Neural cell (in vitro differentiated cells): Measurements from ENCODE around the gene CCDC40. TPM values are rescaled to one million over a fixed set of nuclear protein-coding genes. Genes with fewer than 3 reads are reported as not detected.

Source experiments
- H2AFZ ChIP-seq: fragments of 200-600, 300-800 bp; sonication (generic), shearing (Covaris generic); 2 replicates; pipeline ENCODE4 v1.6.0; 2014; ENCODE audit warnings: low read depth, mild to moderate bottlenecking, antibody characterized with exemption, low read length, moderate library complexity
- H3F3A ChIP-seq: fragments of 200-600 bp; shearing (Covaris generic); 2 replicates; pipeline ENCODE4 v1.6.1; 2016; ENCODE audit warnings: mild to moderate bottlenecking, moderate library complexity, mixed read lengths, antibody characterized with exemption, low read length; ENCODE audit not compliant: insufficient read depth, poor library complexity, severe bottlenecking
- H3K27ac ChIP-seq: fragments of 200-600, 300-800 bp; sonication (generic), shearing (Covaris generic); 2 replicates; pipeline ENCODE4 v1.5.1; 2014; ENCODE audit warnings: mild to moderate bottlenecking, low read length, moderate library complexity
- H3K27me3 ChIP-seq: fragments of 300-800, 200-600 bp; sonication (generic), shearing (Covaris generic); 2 replicates; pipeline ENCODE4 v1.6.0; 2014; ENCODE audit warnings: mild to moderate bottlenecking, low read depth, low read length, moderate library complexity; ENCODE audit not compliant: insufficient read depth
- H3K36me3 ChIP-seq: fragments of 300-800, 200-600 bp; sonication (generic), shearing (Covaris generic); 2 replicates; pipeline ENCODE4 v1.5.1; 2014; ENCODE audit warnings: mild to moderate bottlenecking, antibody characterized with exemption, low read length, moderate library complexity; ENCODE audit not compliant: insufficient read depth
- H3K4me2 ChIP-seq: fragments of 300-800, 200-600 bp; sonication (generic), shearing (Covaris generic); 2 replicates; pipeline ENCODE4 v1.6.0; 2014; ENCODE audit warnings: mild to moderate bottlenecking, low read length
- H3K4me3 ChIP-seq: fragments of 300-800, 200-600 bp; sonication (generic), shearing (Covaris generic); 2 replicates; pipeline ENCODE4 v1.5.1; 2014; ENCODE audit warnings: mild to moderate bottlenecking, low read length, moderate library complexity
- H3K79me2 ChIP-seq: fragments of 200-600 bp; shearing (Covaris generic); replicated peaks from 2 replicates; pipeline ENCODE4 v1.6.0; 2014; ENCODE audit warnings: mild to moderate bottlenecking, low read length, moderate library complexity; ENCODE audit not compliant: insufficient read depth
- H3K9ac ChIP-seq: fragments of 300-800, 200-600 bp; sonication (generic), shearing (Covaris generic); 2 replicates; pipeline ENCODE4 v1.6.1; 2016; ENCODE audit warnings: mild to moderate bottlenecking, low read length, mixed read lengths
- H3K9me2 ChIP-seq: fragments of 200-600 bp; shearing (Covaris generic); 2 replicates; pipeline ENCODE4 v1.6.1; 2016; ENCODE audit warnings: mild to moderate bottlenecking, low read length, mixed read lengths; ENCODE audit not compliant: insufficient read depth
- H3K9me3 ChIP-seq: fragments of 200-600, 300-800 bp; sonication (generic), shearing (Covaris generic); 2 replicates; pipeline ENCODE4 v1.6.1; 2016; ENCODE audit warnings: mild to moderate bottlenecking, mixed run types, low read length, moderate library complexity, mixed read lengths
- H4K20me1 ChIP-seq: fragments of 200-600 bp; shearing (Covaris generic); 2 replicates; pipeline ENCODE4 v1.6.1; 2016; ENCODE audit warnings: mild to moderate bottlenecking, mixed run types; ENCODE audit not compliant: insufficient read depth
- EP300 ChIP-seq: fragments of 450-650 bp; conservative IDR thresholded peaks from 2 replicates; pipeline ENCODE4 v1.6.1; 2014; ENCODE audit warnings: antibody characterized with exemption, mild to moderate bottlenecking, moderate library complexity; ENCODE audit not compliant: poor library complexity, severe bottlenecking
- EZH2 ChIP-seq: fragments of 200-600, 300-800 bp; shearing (Covaris generic), sonication (generic); IDR thresholded peaks from 2 replicates; pipeline ENCODE4 v1.6.1; 2014; ENCODE audit warnings: antibody characterized with exemption, low read length, borderline replicate concordance, mild to moderate bottlenecking; ENCODE audit not compliant: insufficient read depth, poor library complexity, severe bottlenecking
- MXI1 ChIP-seq: fragments of 450-650 bp; conservative IDR thresholded peaks from 2 replicates; pipeline ENCODE4 v1.6.1; 2014; ENCODE audit warnings: antibody characterized with exemption, mild to moderate bottlenecking; ENCODE audit not compliant: poor library complexity, severe bottlenecking
- POLR2AphosphoS5 ChIP-seq: IDR thresholded peaks from 2 replicates; pipeline ENCODE4 v1.6.1; 2012
- RAD21 ChIP-seq: fragments of 450-650 bp; conservative IDR thresholded peaks from 2 replicates; pipeline ENCODE4 v1.6.1; 2014; ENCODE audit warnings: antibody characterized with exemption, mild to moderate bottlenecking, moderate library complexity
- SMC3 ChIP-seq: fragments of 450-650 bp; conservative IDR thresholded peaks from 2 replicates; pipeline ENCODE4 v1.6.1; 2014; ENCODE audit warnings: antibody characterized with exemption, mild to moderate bottlenecking, moderate library complexity; ENCODE audit not compliant: poor library complexity
- TAF1 ChIP-seq: IDR thresholded peaks from 2 replicates; pipeline ENCODE4 v1.6.1; 2012; ENCODE audit warnings: low read depth
- polyA plus RNA-seq: library from polyadenylated mRNA; depleted of rRNA; stranded (reverse); fragments of >200 nt; gene quantifications from 2 replicates; pipeline ENCODE4 v1.2.3, GENCODE V29; 2014
- small RNA-seq, 3 experiments: library from RNA; depleted of rRNA; stranded (forward); fragments of <200 nt; gene quantifications; one replicate each; pipeline ENCODE3, GENCODE V24; 2012
- TF ChIP-seq, protein P1 (sequence below): fragments of 450-650 bp; IDR thresholded peaks from 2 replicates; pipeline ENCODE4 v1.5.1; 2014; ENCODE audit warnings: antibody characterized with exemption, mild to moderate bottlenecking, moderate library complexity; ENCODE audit not compliant: poor library complexity, severe bottlenecking
- TF ChIP-seq, protein P2 (sequence below): IDR thresholded peaks from 2 replicates; pipeline ENCODE4 v1.6.1; 2012; ENCODE audit warnings: borderline replicate concordance

Gene CCDC40
- polyA plus RNA-seq, 1 donor from 2014 or later = 5.5 TPM

DNA sequence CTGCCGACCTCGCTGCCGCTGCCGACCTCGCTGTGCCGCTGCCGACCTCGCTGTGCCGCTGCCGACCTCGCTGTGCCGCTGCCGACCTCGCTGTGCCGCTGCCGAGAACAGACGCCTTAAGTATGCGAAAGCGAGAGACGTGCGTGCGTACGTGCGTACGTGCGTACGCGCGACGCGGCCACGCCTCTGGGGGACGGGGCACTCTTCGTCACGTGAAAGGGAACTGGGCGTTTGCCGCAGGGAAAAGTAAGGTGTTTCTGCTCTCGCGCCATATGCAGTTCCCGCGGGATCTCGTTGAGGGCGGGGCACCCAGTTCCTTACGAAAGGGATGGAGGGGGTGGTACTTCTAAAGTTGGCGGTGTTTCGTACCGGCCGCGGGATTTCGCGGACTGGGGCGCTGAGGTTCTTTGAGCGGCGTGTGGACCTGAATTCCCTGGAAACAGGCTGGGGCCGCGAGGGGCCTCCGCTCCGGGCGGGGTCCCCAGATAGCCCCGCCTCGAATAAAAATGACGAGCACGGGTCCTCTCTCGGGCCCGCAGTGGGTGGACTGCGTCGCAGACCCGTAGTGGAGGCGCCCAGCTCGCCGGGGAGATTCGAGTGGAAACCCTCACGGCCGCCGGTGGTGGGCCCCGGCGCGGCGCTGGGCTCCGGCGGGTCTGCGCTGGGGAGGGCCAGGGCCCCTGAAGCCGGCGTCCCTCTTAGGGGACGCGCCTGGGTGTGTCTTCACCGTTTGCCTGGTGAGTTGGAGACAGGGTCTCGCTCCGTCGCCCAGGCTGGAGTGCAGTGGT is 110.8 kb downstream of the CCDC40 start, which contains the start of gene EIF4A3:
Gene EIF4A3, minus strand, starts transcription at position 94 of the 788 bp plus-strand sequence. CDS start 167 bp downstream, outside the sequence.
- peaks cover 3% of the 10 kb centered on the region for H4K20me1 ChIP-seq
- H3K9me3 ChIP-seq = no peaks in the 10 kb centered on the region
- peak within 1 kb of the TSS; percentile 34 for H2AFZ ChIP-seq
- TF ChIP-seq EZH2 = no peak
- peak; percentile 11 for TF ChIP-seq TAF1
- TF ChIP-seq EP300 = no peak
- TF ChIP-seq RAD21 = no peak
- TF ChIP-seq, protein P1, sequence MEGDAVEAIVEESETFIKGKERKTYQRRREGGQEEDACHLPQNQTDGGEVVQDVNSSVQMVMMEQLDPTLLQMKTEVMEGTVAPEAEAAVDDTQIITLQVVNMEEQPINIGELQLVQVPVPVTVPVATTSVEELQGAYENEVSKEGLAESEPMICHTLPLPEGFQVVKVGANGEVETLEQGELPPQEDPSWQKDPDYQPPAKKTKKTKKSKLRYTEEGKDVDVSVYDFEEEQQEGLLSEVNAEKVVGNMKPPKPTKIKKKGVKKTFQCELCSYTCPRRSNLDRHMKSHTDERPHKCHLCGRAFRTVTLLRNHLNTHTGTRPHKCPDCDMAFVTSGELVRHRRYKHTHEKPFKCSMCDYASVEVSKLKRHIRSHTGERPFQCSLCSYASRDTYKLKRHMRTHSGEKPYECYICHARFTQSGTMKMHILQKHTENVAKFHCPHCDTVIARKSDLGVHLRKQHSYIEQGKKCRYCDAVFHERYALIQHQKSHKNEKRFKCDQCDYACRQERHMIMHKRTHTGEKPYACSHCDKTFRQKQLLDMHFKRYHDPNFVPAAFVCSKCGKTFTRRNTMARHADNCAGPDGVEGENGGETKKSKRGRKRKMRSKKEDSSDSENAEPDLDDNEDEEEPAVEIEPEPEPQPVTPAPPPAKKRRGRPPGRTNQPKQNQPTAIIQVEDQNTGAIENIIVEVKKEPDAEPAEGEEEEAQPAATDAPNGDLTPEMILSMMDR = peak; percentile 45
- peak; percentile 88 for TF ChIP-seq POLR2AphosphoS5
- TF ChIP-seq MXI1 = peak; percentile 69
- TF ChIP-seq SMC3 = peak; percentile 26
- TF ChIP-seq, protein P2, sequence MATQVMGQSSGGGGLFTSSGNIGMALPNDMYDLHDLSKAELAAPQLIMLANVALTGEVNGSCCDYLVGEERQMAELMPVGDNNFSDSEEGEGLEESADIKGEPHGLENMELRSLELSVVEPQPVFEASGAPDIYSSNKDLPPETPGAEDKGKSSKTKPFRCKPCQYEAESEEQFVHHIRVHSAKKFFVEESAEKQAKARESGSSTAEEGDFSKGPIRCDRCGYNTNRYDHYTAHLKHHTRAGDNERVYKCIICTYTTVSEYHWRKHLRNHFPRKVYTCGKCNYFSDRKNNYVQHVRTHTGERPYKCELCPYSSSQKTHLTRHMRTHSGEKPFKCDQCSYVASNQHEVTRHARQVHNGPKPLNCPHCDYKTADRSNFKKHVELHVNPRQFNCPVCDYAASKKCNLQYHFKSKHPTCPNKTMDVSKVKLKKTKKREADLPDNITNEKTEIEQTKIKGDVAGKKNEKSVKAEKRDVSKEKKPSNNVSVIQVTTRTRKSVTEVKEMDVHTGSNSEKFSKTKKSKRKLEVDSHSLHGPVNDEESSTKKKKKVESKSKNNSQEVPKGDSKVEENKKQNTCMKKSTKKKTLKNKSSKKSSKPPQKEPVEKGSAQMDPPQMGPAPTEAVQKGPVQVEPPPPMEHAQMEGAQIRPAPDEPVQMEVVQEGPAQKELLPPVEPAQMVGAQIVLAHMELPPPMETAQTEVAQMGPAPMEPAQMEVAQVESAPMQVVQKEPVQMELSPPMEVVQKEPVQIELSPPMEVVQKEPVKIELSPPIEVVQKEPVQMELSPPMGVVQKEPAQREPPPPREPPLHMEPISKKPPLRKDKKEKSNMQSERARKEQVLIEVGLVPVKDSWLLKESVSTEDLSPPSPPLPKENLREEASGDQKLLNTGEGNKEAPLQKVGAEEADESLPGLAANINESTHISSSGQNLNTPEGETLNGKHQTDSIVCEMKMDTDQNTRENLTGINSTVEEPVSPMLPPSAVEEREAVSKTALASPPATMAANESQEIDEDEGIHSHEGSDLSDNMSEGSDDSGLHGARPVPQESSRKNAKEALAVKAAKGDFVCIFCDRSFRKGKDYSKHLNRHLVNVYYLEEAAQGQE = no peak
- peak within 1 kb of the TSS; percentile 95 for H3K4me3 ChIP-seq
- peak within 1 kb of the TSS; percentile 85 for H3K9ac ChIP-seq
- no peaks in the 10 kb centered on the region for H3F3A ChIP-seq
- no peaks in the 10 kb centered on the region for H3K9me2 ChIP-seq
- no peaks in the 10 kb centered on the region for H3K36me3 ChIP-seq
- H3K79me2 ChIP-seq = peaks cover 40% of the 10 kb centered on the region
- peak within 1 kb of the TSS; percentile 90 for H3K4me2 ChIP-seq
- H3K27ac ChIP-seq = peak within 1 kb of the TSS; percentile 72
- H3K27me3 ChIP-seq = no peaks in the 10 kb centered on the region

Small RNA genes within 50 kb of the gene (small RNA-seq; reads per million reads assigned to genes)
- gene AC087741.2 (0 to 0.42 (median 0) reads per million in 3 experiments), gene MIR1268B (0 reads per million in 3 experiments)

Other genes with a start within 250 kb of the CCDC40 start
- gene CBX8, start 239.6 kb upstream of the CCDC40 start, polyA plus RNA-seq = 15.4 and 27.6 TPM in 2 replicates
- 31.9 and 34.6 TPM in 2 replicates for gene CBX4, start 197.2 kb upstream of the CCDC40 start, polyA plus RNA-seq
- gene TBC1D16, start 770 bp upstream of the CCDC40 start, polyA plus RNA-seq = 19.8 and 29.5 TPM in 2 replicates
- gene GAA, start 64.9 kb downstream of the CCDC40 start, polyA plus RNA-seq = 58.9 and 67.6 TPM in 2 replicates
- gene EIF4A3, start 110.5 kb downstream of the CCDC40 start, polyA plus RNA-seq = 96.6 and 109 TPM in 2 replicates
- 0.12 TPM in 1 of 2 replicates, not detected in the other for gene CARD14, start 133.4 kb downstream of the CCDC40 start, polyA plus RNA-seq
- 8.0 and 9.3 TPM in 2 replicates for gene SGSH, start 183.7 kb downstream of the CCDC40 start, polyA plus RNA-seq
- 18.6 and 31.1 TPM in 2 replicates for gene SLC26A11, start 183.8 kb downstream of the CCDC40 start, polyA plus RNA-seq
- gene RNF213, start 224.2 kb downstream of the CCDC40 start, polyA plus RNA-seq = 1.4 and 1.5 TPM in 2 replicates